Urothelium cell line (cell line): ENCODE data around the gene PRRC2A.
A peak's percentile ranks its signal among the peaks of the same experiment; 100 is the strongest.

Experiments
- DNase-seq: peaks from one replicate; pipeline ENCODE4 v3.0.0; 2011; ENCODE audit warnings: low spot score, mixed read lengths
- FAIRE-seq: peaks from 2 replicates; lab custom pipeline; 2011; peaks lifted over from hg19 to GRCh38; lab: Jason Lieb, UNC

PRRC2A gene

DNA sequence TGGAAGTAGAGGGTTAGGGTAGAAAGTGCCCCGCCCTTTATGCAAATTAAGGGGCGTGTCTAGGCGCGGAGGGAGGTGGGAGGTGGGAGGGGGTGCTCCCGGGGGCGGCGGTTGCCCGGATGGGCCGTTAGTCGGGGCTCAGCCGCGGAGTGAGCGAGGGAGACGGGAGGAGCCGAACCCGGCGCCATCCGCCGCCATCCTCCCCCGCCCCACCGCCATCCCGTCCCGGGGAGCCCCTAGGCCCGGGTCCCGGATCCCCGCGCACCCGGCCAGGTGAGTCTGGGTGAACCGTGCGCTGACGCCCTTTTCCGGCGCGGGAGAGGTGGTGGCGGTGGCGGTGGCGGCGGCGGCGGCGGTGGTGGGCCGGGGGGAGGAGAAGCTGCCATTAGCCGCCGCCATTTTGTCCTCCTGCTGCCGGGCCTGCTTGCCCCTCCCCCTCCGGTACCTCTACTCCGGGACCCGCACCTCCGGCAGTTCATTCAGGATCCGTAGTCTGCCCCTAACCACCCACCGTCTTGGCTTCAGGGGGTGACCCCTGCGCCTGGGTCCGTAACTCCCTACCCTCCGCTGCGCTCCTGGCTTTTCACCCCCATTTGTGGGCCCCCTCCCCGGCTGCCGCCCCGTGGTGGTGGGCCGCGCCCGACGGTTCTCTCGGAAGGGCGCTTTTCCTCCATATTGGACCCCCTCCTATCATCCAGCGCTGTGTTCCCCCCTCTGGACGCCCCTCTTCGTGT, at the start of gene PRRC2A:
TSS of gene PRRC2A (plus strand) at position 130 of the 734 bp plus-strand sequence. CDS start 2,075 bp downstream, outside the sequence.
- FAIRE-seq, result no peak

DNA sequence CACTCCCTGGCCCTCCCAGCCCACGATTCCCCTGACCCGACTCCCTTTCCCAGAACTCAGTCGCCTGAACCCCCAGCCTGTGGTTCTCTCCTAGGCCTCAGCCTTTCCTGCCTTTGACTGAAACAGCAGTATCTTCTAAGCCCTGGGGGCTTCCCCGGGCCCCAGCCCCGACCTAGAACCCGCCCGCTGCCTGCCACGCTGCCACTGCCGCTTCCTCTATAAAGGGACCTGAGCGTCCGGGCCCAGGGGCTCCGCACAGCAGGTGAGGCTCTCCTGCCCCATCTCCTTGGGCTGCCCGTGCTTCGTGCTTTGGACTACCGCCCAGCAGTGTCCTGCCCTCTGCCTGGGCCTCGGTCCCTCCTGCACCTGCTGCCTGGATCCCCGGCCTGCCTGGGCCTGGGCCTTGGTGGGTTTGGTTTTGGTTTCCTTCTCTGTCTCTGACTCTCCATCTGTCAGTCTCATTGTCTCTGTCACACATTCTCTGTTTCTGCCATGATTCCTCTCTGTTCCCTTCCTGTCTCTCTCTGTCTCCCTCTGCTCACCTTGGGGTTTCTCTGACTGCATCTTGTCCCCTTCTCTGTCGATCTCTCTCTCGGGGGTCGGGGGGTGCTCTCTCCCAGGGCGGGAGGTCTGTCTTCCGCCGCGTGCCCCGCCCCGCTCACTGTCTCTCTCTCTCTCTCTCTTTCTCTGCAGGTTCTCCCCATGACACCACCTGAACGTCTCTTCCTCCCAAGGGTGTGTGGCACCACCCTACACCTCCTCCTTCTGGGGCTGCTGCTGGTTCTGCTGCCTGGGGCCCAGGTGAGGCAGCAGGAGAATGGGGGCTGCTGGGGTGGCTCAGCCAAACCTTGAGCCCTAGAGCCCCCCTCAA, 48.2 kb upstream of the PRRC2A start, which contains the start of gene LTA:
TSS of gene LTA (plus strand) at position 249 of the 871 bp plus-strand sequence. CDS start at position 703, 454 bp downstream.
- DNase-seq, result no peak
- no peak for FAIRE-seq

More for the DNA sequence above, at the start of gene PRRC2A:
- peak; percentile 98 for DNase-seq

DNA sequence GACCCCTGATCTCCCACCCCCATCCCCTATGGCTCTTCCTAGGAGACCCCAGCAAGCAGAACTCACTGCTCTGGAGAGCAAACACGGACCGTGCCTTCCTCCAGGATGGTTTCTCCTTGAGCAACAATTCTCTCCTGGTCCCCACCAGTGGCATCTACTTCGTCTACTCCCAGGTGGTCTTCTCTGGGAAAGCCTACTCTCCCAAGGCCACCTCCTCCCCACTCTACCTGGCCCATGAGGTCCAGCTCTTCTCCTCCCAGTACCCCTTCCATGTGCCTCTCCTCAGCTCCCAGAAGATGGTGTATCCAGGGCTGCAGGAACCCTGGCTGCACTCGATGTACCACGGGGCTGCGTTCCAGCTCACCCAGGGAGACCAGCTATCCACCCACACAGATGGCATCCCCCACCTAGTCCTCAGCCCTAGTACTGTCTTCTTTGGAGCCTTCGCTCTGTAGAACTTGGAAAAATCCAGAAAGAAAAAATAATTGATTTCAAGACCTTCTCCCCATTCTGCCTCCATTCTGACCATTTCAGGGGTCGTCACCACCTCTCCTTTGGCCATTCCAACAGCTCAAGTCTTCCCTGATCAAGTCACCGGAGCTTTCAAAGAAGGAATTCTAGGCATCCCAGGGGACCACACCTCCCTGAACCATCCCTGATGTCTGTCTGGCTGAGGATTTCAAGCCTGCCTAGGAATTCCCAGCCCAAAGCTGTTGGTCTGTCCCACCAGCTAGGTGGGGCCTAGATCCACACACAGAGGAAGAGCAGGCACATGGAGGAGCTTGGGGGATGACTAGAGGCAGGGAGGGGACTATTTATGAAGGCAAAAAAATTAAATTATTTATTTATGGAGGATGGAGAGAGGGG, 47.0 kb upstream of the PRRC2A start:
- FAIRE-seq, result no peak
- DNase-seq, result no peak

DNA sequence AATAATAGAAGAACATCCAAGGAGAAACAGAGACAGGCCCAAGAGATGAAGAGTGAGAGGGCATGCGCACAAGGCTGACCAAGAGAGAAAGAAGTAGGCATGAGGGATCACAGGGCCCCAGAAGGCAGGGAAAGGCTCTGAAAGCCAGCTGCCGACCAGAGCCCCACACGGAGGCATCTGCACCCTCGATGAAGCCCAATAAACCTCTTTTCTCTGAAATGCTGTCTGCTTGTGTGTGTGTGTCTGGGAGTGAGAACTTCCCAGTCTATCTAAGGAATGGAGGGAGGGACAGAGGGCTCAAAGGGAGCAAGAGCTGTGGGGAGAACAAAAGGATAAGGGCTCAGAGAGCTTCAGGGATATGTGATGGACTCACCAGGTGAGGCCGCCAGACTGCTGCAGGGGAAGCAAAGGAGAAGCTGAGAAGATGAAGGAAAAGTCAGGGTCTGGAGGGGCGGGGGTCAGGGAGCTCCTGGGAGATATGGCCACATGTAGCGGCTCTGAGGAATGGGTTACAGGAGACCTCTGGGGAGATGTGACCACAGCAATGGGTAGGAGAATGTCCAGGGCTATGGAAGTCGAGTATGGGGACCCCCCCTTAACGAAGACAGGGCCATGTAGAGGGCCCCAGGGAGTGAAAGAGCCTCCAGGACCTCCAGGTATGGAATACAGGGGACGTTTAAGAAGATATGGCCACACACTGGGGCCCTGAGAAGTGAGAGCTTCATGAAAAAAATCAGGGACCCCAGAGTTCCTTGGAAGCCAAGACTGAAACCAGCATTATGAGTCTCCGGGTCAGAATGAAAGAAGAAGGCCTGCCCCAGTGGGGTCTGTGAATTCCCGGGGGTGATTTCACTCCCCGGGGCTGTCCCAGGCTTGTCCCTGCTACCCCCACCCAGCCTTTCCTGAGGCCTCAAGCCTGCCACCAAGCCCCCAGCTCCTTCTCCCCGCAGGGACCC, 46.1 kb upstream of the PRRC2A start:
- FAIRE-seq, result no peak
- no peak for DNase-seq

DNA sequence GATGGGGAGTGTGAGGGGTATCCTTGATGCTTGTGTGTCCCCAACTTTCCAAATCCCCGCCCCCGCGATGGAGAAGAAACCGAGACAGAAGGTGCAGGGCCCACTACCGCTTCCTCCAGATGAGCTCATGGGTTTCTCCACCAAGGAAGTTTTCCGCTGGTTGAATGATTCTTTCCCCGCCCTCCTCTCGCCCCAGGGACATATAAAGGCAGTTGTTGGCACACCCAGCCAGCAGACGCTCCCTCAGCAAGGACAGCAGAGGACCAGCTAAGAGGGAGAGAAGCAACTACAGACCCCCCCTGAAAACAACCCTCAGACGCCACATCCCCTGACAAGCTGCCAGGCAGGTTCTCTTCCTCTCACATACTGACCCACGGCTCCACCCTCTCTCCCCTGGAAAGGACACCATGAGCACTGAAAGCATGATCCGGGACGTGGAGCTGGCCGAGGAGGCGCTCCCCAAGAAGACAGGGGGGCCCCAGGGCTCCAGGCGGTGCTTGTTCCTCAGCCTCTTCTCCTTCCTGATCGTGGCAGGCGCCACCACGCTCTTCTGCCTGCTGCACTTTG, 45.1 kb upstream of the PRRC2A start, which contains the start of gene TNF:
TSS of gene TNF (plus strand) at position 231 of the 567 bp plus-strand sequence. CDS start at position 408, 177 bp downstream.
- DNase-seq (no peak), FAIRE-seq (no peak)

DNA sequence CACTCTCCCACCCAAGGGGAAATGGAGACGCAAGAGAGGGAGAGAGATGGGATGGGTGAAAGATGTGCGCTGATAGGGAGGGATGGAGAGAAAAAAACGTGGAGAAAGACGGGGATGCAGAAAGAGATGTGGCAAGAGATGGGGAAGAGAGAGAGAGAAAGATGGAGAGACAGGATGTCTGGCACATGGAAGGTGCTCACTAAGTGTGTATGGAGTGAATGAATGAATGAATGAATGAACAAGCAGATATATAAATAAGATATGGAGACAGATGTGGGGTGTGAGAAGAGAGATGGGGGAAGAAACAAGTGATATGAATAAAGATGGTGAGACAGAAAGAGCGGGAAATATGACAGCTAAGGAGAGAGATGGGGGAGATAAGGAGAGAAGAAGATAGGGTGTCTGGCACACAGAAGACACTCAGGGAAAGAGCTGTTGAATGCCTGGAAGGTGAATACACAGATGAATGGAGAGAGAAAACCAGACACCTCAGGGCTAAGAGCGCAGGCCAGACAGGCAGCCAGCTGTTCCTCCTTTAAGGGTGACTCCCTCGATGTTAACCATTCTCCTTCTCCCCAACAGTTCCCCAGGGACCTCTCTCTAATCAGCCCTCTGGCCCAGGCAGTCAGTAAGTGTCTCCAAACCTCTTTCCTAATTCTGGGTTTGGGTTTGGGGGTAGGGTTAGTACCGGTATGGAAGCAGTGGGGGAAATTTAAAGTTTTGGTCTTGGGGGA, 44.4 kb upstream of the PRRC2A start:
- no peak for FAIRE-seq
- DNase-seq, result no peak

DNA sequence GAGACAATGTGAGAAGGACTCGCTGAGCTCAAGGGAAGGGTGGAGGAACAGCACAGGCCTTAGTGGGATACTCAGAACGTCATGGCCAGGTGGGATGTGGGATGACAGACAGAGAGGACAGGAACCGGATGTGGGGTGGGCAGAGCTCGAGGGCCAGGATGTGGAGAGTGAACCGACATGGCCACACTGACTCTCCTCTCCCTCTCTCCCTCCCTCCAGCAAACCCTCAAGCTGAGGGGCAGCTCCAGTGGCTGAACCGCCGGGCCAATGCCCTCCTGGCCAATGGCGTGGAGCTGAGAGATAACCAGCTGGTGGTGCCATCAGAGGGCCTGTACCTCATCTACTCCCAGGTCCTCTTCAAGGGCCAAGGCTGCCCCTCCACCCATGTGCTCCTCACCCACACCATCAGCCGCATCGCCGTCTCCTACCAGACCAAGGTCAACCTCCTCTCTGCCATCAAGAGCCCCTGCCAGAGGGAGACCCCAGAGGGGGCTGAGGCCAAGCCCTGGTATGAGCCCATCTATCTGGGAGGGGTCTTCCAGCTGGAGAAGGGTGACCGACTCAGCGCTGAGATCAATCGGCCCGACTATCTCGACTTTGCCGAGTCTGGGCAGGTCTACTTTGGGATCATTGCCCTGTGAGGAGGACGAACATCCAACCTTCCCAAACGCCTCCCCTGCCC, 43.5 kb upstream of the PRRC2A start:
- DNase-seq (no peak), FAIRE-seq (no peak)

DNA sequence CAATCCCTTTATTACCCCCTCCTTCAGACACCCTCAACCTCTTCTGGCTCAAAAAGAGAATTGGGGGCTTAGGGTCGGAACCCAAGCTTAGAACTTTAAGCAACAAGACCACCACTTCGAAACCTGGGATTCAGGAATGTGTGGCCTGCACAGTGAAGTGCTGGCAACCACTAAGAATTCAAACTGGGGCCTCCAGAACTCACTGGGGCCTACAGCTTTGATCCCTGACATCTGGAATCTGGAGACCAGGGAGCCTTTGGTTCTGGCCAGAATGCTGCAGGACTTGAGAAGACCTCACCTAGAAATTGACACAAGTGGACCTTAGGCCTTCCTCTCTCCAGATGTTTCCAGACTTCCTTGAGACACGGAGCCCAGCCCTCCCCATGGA, 42.9 kb upstream of the PRRC2A start:
- no peak for FAIRE-seq
- DNase-seq, result no peak

DNA sequence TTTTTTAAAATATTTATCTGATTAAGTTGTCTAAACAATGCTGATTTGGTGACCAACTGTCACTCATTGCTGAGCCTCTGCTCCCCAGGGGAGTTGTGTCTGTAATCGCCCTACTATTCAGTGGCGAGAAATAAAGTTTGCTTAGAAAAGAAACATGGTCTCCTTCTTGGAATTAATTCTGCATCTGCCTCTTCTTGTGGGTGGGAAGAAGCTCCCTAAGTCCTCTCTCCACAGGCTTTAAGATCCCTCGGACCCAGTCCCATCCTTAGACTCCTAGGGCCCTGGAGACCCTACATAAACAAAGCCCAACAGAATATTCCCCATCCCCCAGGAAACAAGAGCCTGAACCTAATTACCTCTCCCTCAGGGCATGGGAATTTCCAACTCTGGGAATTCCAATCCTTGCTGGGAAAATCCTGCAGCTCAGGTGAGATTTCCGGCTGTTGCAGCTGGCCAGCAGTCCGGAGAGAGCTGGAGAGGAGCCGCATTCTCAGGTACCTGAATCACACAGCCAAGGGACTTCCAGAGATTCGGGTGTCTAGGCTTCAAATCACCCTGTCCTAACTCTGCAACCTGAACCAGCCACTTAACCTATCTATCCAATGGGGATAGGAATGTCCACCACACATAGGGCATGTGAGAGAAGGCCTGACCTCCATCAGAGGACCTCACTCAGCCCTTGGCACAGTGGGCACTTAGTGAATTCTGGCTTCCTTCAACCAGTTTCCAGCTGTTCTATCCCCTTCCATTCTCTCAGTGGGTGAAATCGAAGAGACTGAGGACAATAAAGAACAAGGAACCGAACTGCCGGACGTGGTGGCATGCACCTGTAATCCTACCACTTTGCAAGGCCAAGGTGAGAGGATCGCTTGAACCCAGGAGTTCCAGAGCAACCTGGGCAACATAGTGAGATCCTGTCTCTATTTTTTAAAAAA, 42.1 kb upstream of the PRRC2A start:
- no peak for FAIRE-seq
- no peak for DNase-seq

DNA sequence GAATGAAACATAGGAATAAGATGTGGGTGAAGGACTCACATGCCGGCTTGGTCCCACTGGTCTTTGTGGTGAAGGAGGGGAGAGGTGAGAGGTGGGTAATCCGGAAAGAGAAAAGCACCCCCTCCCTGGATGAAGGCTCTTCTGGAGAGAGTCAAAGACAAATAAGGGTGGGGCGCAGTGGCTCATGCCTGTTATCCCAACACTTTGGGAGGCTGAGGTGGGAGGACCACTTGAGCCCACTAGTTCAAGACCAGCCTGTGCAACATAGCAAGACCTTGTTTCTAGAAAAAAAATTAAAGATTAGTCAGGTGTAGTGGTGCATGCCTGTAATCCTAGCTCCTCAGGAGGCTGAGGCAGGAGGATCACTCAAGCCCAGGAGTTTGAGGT, 41.4 kb upstream of the PRRC2A start:
- DNase-seq, result no peak
- no peak for FAIRE-seq

DNA sequence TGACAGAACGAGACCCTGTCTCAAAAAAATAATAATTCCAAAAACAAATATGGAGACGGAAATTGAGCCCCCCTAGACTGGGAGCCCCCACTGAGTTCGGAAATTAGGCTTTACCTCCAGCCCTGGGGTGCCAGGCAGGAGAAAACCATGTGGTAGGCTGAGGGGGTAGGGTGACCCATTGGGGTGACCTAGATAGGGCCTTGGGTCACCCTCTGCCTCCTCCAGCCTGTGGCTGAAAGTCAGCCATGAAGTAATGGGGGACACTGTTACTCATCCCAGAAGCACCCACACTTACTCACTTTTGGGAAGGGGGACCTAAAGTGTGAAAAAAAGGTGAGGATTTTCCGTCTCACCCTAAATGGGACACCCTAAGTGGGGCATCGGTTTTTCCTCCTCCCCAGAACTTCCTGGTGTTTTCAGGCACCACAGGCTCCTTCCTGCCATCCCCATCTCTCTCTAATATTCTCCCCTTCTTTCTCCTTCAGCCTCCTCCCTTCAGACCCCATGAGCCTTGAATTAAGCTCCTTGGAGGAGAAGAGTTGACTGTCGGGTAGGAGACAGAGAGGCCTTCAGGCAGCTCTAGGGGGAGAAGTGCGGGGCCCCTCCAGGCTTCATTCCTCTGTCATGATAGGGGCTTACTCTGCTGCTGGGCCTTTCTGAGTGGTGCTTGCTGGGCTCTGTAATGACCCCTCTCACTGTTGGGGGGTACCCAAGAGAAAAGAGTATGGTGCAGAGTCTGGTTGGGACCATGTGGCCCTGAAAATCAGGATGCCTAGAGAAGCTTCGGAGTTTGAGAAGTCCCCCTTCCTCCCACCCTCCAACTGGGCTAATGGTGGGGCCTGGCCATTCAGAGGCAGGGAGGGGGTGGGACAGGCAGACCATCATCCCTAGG, 40.7 kb upstream of the PRRC2A start:
- DNase-seq (no peak), FAIRE-seq (no peak)

DNA sequence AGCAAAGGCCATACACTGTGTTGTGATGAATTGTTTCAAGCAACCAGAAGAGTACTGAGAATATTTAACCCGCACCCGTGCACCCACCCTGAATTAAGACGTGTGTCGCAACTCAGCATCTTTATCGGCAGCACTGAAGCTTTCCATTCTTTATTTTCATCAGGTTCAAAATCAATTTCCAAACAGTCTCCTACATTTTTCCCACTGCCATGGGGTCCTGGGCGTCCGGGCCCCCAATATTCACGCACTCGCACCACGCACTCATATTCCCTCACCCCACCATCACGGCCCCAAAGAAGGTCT, 40.1 kb upstream of the PRRC2A start:
- DNase-seq (no peak), FAIRE-seq (no peak)

DNA sequence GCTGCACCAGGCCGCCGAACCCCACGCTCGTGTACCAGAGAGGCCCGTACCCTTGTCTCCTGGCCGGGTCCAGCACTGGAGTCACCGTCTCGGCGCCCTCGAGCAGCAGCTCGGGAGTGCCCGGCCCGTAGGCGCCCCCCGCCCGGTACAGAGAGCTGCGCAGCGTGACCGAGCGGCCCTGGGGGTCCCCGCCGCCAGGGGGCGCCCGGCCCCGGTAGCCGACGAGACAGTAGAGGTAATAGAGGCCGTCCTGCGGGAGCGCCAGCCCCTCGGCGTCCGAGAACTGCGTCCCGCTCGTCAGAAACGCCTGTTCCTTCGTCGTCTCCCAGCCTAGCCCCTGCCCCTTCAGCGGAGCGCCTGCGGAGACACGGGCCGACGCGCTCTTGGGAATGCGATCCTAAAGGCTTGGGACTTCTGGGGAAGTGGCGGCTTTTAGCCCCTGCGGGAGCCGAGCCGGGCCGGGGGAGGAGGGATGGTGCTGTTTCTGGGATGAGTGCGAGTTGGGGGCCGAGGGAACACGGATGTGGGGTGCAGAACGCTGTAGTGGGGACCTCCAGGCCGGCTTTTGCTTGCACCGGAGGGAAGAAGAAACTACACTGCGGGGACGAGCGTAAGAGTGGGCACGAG, 39.6 kb upstream of the PRRC2A start:
- DNase-seq (peak; percentile 92), FAIRE-seq (no peak)

DNA sequence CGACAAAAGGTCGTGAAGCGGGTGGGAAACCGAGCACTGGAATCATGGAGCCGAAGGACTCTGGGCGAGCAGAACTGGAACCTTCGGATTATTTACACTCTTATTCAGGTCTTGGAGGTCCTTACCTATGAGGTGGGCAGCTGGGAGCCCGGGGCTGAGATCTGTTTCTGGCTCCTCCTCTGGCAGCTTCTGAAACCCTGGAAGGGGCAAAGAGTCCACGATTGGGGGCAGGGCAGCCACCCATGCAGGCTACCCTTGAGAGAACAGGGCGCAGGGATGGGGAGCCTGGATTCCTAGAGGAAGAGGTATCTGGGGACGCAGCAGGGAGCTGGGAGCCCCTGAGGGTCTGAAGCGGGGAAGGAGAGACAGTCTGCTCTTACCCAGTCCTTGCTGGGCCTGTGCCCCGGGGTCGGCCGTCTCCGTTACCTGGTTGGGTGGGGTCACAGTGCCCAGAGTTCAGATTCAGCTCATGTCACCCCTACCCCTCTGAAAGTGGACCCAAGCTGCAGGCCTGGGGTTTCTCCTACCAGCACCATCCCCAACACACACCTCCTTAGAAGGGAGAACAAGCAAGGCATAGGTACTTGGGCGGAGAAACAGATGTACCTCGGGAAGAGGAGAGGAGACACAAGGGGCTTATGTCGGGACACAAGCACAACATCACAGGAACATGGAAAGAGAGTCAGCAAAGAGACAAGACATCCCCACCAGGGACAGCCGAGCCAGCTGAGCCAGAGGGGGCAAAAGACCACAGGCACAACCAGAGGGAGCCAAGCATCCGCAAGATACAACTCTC, 38.9 kb upstream of the PRRC2A start:
- FAIRE-seq (no peak), DNase-seq (no peak)

DNA sequence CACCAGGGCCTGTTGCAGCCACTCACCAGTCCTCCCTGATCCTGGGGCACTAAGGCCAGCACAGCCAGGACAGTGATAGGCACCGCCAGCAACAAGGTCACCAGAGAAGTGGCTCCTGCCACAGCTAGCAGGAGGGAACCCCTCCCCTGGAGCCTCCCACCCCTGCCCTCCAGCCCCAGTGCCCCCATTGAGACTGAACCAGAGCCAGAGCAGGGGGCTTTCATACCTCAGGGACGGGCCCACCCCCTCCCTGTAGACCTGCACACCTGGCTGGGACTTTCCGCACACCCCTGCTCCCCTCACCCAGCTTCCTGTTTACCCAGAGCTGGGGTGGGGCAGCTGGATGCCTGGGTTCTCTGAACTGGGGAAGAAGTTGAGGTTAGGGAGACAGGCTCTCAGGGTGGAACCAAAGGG, 38.3 kb upstream of the PRRC2A start, which contains the start of gene LTB:
TSS of gene LTB (minus strand) at position 195 of the 414 bp plus-strand sequence. CDS start at position 188, 7 bp downstream.
- no peak for FAIRE-seq
- DNase-seq, result no peak
